Endothelial cell of umbilical vein (primary cell): ENCODE measurements around the gene EXOC7. TPM values are rescaled to one million over a fixed set of nuclear protein-coding genes. Genes with fewer than 3 reads are reported as not detected.
A peak's percentile ranks its signal among the peaks of the same experiment; 100 is the strongest.

Experiments
- BruUV-seq: library from RNA; stranded (reverse); fragments of 400-500 nt; replicated peaks from 2 replicates; lab custom pipeline; 2021; lab: Mats Ljungman, UMichigan
- CTCF ChIA-PET: fragments of 300-600, 350-600 bp; sonication (Branson Sonifier 250); formaldehyde crosslinking; loops from one replicate; lab custom pipeline; 2021; ENCODE audit warnings: antibody characterized with exemption, inconsistent platforms; lab: Charles Lee
- POLR2A ChIA-PET: fragments of 300-600, 350-600 bp; sonication (Branson Sonifier 250); formaldehyde crosslinking; loops from one replicate; lab custom pipeline; 2021; ENCODE audit warnings: antibody characterized with exemption, inconsistent platforms; lab: Charles Lee
- DNase-seq: peaks from one replicate; pipeline ENCODE4 v3.0.0-alpha.2; 2011; ENCODE audit warnings: low read depth, low spot score
- FAIRE-seq: peaks from 2 replicates; lab custom pipeline; 2011; peaks lifted over from hg19 to GRCh38; lab: Jason Lieb, UNC
- H2AFZ ChIP-seq: 2 replicates; pipeline ENCODE4 v1.6.0; 2012; ENCODE audit warnings: low read depth, low read length, control low read depth, inconsistent platforms
- H3K27ac ChIP-seq: 2 replicates; pipeline ENCODE4 v1.5.1; 2011; ENCODE audit warnings: low read depth, mild to moderate bottlenecking, control low read depth, low read length, moderate library complexity; ENCODE audit not compliant: insufficient read depth
- H3K27me3 ChIP-seq, 2 experiments: 2 replicates each; pipeline versions ENCODE4 v1.6.0 to v1.6.1; 2011; ENCODE audit warnings: low read length in 2 of 2, mixed read lengths in 1 of 2; ENCODE audit not compliant: control insufficient read depth in 2 of 2, insufficient read depth in 2 of 2
- H3K36me3 ChIP-seq, 2 experiments: 2 replicates in 1 of 2; 3 replicates in 1 of 2; pipeline ENCODE4 v1.5.1; 2011; ENCODE audit warnings: low read length in 2 of 2, mild to moderate bottlenecking in 1 of 2, moderate library complexity in 1 of 2; ENCODE audit not compliant: control insufficient read depth in 2 of 2, insufficient read depth in 2 of 2; ENCODE audit errors: extremely low read depth in 1 of 2
- H3K4me1 ChIP-seq: 3 replicates; pipeline ENCODE4 v1.5.1; 2011; ENCODE audit warnings: mild to moderate bottlenecking, low read length; ENCODE audit not compliant: control insufficient read depth, insufficient read depth; ENCODE audit errors: extremely low read depth
- H3K4me2 ChIP-seq: 2 replicates; pipeline ENCODE4 v1.6.1; 2011; ENCODE audit warnings: low read length, control low read depth, mixed read lengths; ENCODE audit not compliant: insufficient read depth
- H3K4me3 ChIP-seq, 3 experiments: fragments of 200-600 bp in 1 of 3; sonication (generic), shearing (Covaris generic) in 1 of 3; replicated peaks in 1 of 3; 2 replicates each; pipeline ENCODE4 v1.5.1; 2011 to 2016; ENCODE audit warnings: control low read depth in 3 of 3, low read length in 3 of 3, mild to moderate bottlenecking in 2 of 3, inconsistent platforms in 1 of 3, low read depth in 1 of 3, moderate library complexity in 1 of 3; ENCODE audit not compliant: insufficient read depth in 1 of 3
- H3K79me2 ChIP-seq: 2 replicates; pipeline ENCODE4 v1.6.0; 2012; ENCODE audit warnings: low read length, inconsistent platforms; ENCODE audit not compliant: control insufficient read depth, insufficient read depth
- H3K9ac ChIP-seq: replicated peaks from 2 replicates; pipeline ENCODE3; 2011; ENCODE audit warnings: low read length, control low read depth; ENCODE audit not compliant: insufficient read depth; ENCODE audit errors: extremely low read depth
- H3K9me1 ChIP-seq: replicated peaks from 3 replicates; pipeline ENCODE4 v1.6.0; 2011; ENCODE audit warnings: mild to moderate bottlenecking, low read length; ENCODE audit not compliant: control insufficient read depth, insufficient read depth; ENCODE audit errors: extremely low read depth
- H3K9me3 ChIP-seq: replicated peaks from 2 replicates; pipeline ENCODE4 v1.5.1; 2012; ENCODE audit warnings: low read length, inconsistent platforms; ENCODE audit not compliant: control insufficient read depth, insufficient read depth
- H4K20me1 ChIP-seq: replicated peaks from 2 replicates; pipeline ENCODE3; 2011; ENCODE audit warnings: mild to moderate bottlenecking, low read length; ENCODE audit not compliant: control insufficient read depth, insufficient read depth; ENCODE audit errors: extremely low read depth
- EZH2 ChIP-seq: IDR thresholded peaks from 2 replicates; pipeline ENCODE4 v1.6.1; 2012; ENCODE audit warnings: borderline replicate concordance, low read depth, mild to moderate bottlenecking, moderate library complexity, low read length, inconsistent platforms; ENCODE audit not compliant: severe bottlenecking
- FOS ChIP-seq: IDR thresholded peaks from 2 replicates; pipeline ENCODE4 v1.6.1; 2011; ENCODE audit warnings: mild to moderate bottlenecking, low read length, moderate library complexity, borderline replicate concordance; ENCODE audit not compliant: insufficient read depth
- GATA2 ChIP-seq: IDR thresholded peaks from 2 replicates; pipeline ENCODE4 v1.7.0; 2011; ENCODE audit warnings: low read depth, mild to moderate bottlenecking, moderate library complexity, mixed read lengths, low read length; ENCODE audit not compliant: insufficient read length, insufficient read depth
- JUN ChIP-seq: IDR thresholded peaks from 2 replicates; pipeline ENCODE4 v1.6.1; 2011; ENCODE audit warnings: borderline replicate concordance, low read depth; ENCODE audit not compliant: insufficient read length, insufficient read depth
- MYC ChIP-seq: IDR thresholded peaks from one replicate; pipeline ENCODE4 v1.6.1; 2011; ENCODE audit warnings: mild to moderate bottlenecking, low read depth, low read length
- POLR2A ChIP-seq: IDR thresholded peaks from 2 replicates; pipeline ENCODE4 v1.6.1; 2012; ENCODE audit warnings: low read depth, mild to moderate bottlenecking, control low read depth, low read length
- POLR2AphosphoS5 ChIP-seq: IDR thresholded peaks from 2 replicates; pipeline ENCODE4 v1.6.1; 2012; ENCODE audit warnings: low read depth, mild to moderate bottlenecking, control low read depth, low read length, moderate library complexity; ENCODE audit not compliant: insufficient read depth
- dilution Hi-C: fragments of 300-500 bp; cut with MboI; formaldehyde crosslinking; loops from one replicate; pipeline ENCODE4 v1.15.0; 2019; ENCODE audit warnings: low sequenced_read_pairs; ENCODE audit not compliant: extremely low pct_ligation_motif_present
- intact Hi-C: fragments of 100-400 bp; cut with micrococcal nuclease; formaldehyde crosslinking; loops from one replicate; pipeline ENCODE4 v1.10.0; 2022
- polyA plus RNA-seq, 4 experiments: library from polyadenylated mRNA; depleted of rRNA in 3 of 4; stranded (reverse) in 3 of 4; unstranded in 1 of 4; fragments of >200 nt; gene quantifications; 2 replicates each; pipeline versions ENCODE4 v1.2.1 to v1.2.3, GENCODE V29; 2011 to 2012; ENCODE audit warnings: missing spikeins in 1 of 4
- total RNA-seq: library from RNA; stranded (reverse); gene quantifications from 2 replicates; pipeline ENCODE4 v1.2.3, GENCODE V29; 2021
- TF ChIP-seq, protein P1 (sequence below), 2 donors: IDR thresholded peaks; 1 replicate in 1 of 2; 2 replicates in 1 of 2; pipeline ENCODE4 v1.5.1; 2011; ENCODE audit warnings: low read length in 2 of 2, mild to moderate bottlenecking in 2 of 2, moderate library complexity in 2 of 2, control low read depth in 1 of 2, inconsistent platforms in 1 of 2, low read depth in 1 of 2; ENCODE audit not compliant: insufficient read depth in 1 of 2; ENCODE audit errors: extremely low read depth in 1 of 2
- TF ChIP-seq, protein P2 (sequence below): IDR thresholded peaks from 2 replicates; pipeline ENCODE4 v1.6.1; 2011; ENCODE audit not compliant: insufficient read depth, insufficient read length

Gene EXOC7
- total and polyA plus RNA-seq, 2 donors (not counting 3 experiments of a cell fraction or from before 2014, with no cell fraction given), result 91.5 to 137 TPM

DNA sequence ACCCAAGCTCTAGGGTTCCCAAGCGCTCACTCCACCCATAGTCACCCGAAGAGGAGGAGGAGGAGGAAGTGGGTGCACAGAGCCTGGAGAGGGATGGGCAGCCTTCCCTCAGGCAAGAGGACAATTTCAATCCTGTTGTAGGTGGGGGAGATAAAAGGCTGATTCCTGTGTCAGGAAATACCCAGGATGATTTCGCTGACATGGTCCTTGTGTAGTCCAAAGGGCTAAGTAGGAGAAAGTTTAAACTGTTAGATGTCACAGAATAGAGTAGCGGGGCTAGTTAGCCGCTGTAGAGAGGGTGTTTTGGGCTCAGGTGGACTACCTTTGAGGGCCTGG is 1.3 kb upstream of the EXOC7 start:
- Histone ChIP-seq H3K9me1 (no peaks in the 10 kb centered on the region), H3K27ac (no peak overlapping the region), H3K36me3 (peaks cover 0 to 7% of the 10 kb centered on the region in 2 experiments), H3K27me3 (no peaks in the 10 kb centered on the region), H3K4me1 (peaks cover 8% of the 10 kb centered on the region), H2AFZ (no peak overlapping the region), H3K4me2 (no peak overlapping the region), H3K9ac (no peak overlapping the region), H3K4me3 (no peak overlapping the region), H3K9me3 (no peaks in the 10 kb centered on the region), H3K79me2 (peaks cover 11% of the 10 kb centered on the region), H4K20me1 (no peaks in the 10 kb centered on the region)
- TF ChIP-seq GATA2 (no peak), EZH2 (no peak), POLR2A (no peak), FOS (no peak)
- DNase-seq, result no peak
- intact Hi-C loops (loop anchor here (5.0 kb wide), 1 partner anchor 93 kb away; no protein-coding TSS in a partner anchor), dilution Hi-C loops (no loop called here)
- no TSS peak for BruUV-seq
- ChIA-PET CTCF (interaction anchor here (4.2 kb wide), 1 partner anchor 175 kb away, joined by 24 read pairs; no protein-coding TSS in a partner anchor), POLR2A (no interaction called here)
- FAIRE-seq, result no peak

DNA sequence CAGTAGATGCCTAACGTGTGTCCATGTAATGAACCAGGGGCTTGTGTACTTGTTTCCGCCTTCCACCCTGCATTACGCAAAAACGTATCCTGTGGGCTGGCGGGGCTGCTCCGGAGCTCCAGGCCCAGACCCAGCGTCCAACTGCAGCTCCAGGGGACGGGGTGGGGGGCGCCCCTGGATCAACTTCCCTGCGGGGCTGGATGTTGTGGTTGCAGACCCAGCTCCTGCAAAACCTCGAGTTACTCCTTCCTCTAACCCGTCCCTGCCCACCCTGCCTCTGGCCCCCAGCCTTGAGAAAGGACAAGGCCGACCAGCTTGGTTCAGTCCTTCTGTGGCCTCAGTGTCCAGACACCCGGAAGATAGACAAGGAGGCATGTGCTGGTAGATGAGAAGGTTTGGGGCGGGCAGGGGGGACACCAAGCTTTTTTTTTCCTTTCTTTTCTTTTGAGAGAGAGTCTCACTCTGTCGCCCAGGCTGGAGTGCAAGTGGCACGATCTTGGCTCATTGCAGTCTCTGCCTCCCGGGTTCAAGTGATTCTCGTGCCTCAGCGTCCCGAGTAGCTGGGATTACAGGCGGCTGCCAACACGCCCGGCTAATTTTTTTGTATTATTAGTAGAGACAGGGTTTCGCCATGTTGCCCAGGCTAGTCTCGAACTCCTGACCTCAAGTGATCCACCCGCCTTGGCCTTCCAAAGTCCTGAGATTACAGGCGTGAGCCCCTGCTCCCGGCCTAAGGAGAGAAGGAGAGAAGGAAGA is 731 bp upstream of the EXOC7 start:
- Histone ChIP-seq H3K4me3 (peak overlapping the region; percentile 73 to 87 (median 78)), H2AFZ (peak overlapping the region; percentile 98), H3K27ac (no peak overlapping the region), H3K79me2 (peaks cover 11% of the 10 kb centered on the region), H3K9ac (peak overlapping the region; percentile 69), H3K27me3 (no peaks in the 10 kb centered on the region), H3K4me1 (peaks cover 8% of the 10 kb centered on the region), H3K9me3 (no peaks in the 10 kb centered on the region), H4K20me1 (no peaks in the 10 kb centered on the region), H3K9me1 (no peaks in the 10 kb centered on the region), H3K4me2 (peak overlapping the region; percentile 79), H3K36me3 (peaks cover 0 to 7% of the 10 kb centered on the region in 2 experiments)
- intact Hi-C loops (no loop called here), dilution Hi-C loops (no loop called here)
- FAIRE-seq (no peak), DNase-seq (no peak)
- ChIA-PET POLR2A (no interaction called here), CTCF (interaction anchor here (1.2 to 4.2 kb wide), 3 partner anchors 11 to 175 kb away, joined by 4 to 24 read pairs (median 4); no protein-coding TSS in a partner anchor)
- TF ChIP-seq MYC (no peak), JUN (no peak), EZH2 (no peak), GATA2 (no peak), POLR2A (no peak), POLR2AphosphoS5 (no peak), FOS (no peak)
- TF ChIP-seq, protein P1, sequence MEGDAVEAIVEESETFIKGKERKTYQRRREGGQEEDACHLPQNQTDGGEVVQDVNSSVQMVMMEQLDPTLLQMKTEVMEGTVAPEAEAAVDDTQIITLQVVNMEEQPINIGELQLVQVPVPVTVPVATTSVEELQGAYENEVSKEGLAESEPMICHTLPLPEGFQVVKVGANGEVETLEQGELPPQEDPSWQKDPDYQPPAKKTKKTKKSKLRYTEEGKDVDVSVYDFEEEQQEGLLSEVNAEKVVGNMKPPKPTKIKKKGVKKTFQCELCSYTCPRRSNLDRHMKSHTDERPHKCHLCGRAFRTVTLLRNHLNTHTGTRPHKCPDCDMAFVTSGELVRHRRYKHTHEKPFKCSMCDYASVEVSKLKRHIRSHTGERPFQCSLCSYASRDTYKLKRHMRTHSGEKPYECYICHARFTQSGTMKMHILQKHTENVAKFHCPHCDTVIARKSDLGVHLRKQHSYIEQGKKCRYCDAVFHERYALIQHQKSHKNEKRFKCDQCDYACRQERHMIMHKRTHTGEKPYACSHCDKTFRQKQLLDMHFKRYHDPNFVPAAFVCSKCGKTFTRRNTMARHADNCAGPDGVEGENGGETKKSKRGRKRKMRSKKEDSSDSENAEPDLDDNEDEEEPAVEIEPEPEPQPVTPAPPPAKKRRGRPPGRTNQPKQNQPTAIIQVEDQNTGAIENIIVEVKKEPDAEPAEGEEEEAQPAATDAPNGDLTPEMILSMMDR (IDR thresholded peaks at IDR 0.05; ENCODE audit: extremely low read depth in 1 of 2, insufficient read depth in 1 of 2, low read depth in 1 of 2, low read length in 2 of 2), result no peak
- TF ChIP-seq, protein P2, sequence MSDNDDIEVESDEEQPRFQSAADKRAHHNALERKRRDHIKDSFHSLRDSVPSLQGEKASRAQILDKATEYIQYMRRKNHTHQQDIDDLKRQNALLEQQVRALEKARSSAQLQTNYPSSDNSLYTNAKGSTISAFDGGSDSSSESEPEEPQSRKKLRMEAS, result no peak
- BruUV-seq, result TSS peak; percentile 98
